Measurements from ENCODE around the gene PCNP.
"Not testable (repeated sequence)": the region's sequence is repeated elsewhere in the genome, so short reads cannot be mapped to it uniquely, and the experiment has no call there.

PCNP gene

GRCh38 chr3:101634591-101635196 is 60.7 kb downstream of the PCNP start:
- no peak for DNase-seq

GRCh38 chr3:101635345-101635744 is 61.4 kb downstream of the PCNP start:
- no peak for DNase-seq

- DNase-seq: peak; percentile 59
Observed at GRCh38 chr3:101635954-101636798, 62.2 kb downstream of the PCNP start.

GRCh38 chr3:101637451-101637850 is 63.5 kb downstream of the PCNP start:
- DNase-seq: no peak

- no peak for DNase-seq
Observed at GRCh38 chr3:101638261-101638745, 64.3 kb downstream of the PCNP start.

- no peak for DNase-seq
Observed at GRCh38 chr3:101639280-101639963, 65.4 kb downstream of the PCNP start.

- DNase-seq: no peak
Observed at GRCh38 chr3:101640256-101640655, 66.3 kb downstream of the PCNP start.

- DNase-seq: not testable (repeated sequence)
Observed at GRCh38 chr3:101641397-101642115, 67.6 kb downstream of the PCNP start.

GRCh38 chr3:101642441-101642840 is 68.5 kb downstream of the PCNP start:
- no peak for DNase-seq

- DNase-seq: no peak
Observed at GRCh38 chr3:101643009-101643844, 69.2 kb downstream of the PCNP start.
